Erythroblast (primary cell): ENCODE measurements around the gene TEX101.

Experiments
- GATA1 ChIP-seq: IDR thresholded peaks from 2 replicates; pipeline ENCODE4 v1.6.1; 2011; ENCODE audit warnings: low read depth, mild to moderate bottlenecking, control low read depth, low read length, moderate library complexity
- POLR2A ChIP-seq: IDR thresholded peaks from 2 replicates; pipeline ENCODE4 v1.6.1; 2011; ENCODE audit warnings: mild to moderate bottlenecking, low read length

DNA sequence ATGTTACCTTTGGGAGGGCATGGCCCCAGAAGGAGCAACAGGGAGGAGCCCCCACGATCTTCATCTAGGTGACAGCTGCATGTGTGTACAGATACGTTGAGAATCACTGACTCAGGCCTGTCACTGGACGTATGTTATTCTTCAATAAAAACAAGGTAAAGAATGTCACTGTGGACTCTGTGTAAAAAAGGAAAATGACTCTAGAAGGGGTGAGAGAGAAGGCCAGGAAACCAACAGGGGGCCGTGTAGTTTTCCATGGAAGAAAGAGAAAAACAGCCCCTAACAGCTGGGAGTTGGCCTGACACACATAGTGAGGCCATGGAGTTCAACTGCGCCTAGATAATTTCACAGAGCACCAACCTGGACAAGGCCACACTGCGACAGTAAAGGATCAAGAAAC, 52.6 kb downstream of the TEX101 start:
- TF ChIP-seq POLR2A (no peak), GATA1 (no peak)
